ENCODE results near the gene LIG1.

LIG1 gene

DNA sequence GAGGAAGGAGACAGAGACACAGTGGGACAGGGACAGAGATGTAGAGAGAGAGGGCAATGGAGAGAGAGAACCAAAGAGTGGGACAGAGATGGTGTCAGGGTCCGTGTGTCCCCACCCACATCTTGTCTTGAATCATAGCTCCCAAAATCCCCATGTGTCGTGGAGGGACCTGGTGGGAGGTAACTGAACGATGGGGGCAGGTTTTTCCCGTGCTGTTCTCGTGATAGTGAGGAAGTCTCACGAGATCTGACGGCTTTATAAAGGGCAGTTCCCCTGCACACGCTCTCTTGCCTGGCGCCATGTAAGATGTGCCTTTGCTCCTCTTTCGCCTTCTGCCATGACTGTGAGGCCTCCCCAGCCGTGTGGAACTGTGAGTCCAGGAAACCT lies 52.0 kb downstream of the LIG1 start:
- Histone ChIP-seq H3K27ac (no peak overlapping the region), H3K4me3 (ENCODE audit: low read depth, low read length) (no peak overlapping the region), H3K36me3 (replicated peaks) (no peaks in the 10 kb centered on the region), H3K27me3 (replicated peaks) (no peaks in the 10 kb centered on the region)
- no peak for TF ChIP-seq CTCF (IDR thresholded peaks at IDR 0.05; ENCODE audit: low read depth, low read length, missing control alignments)
- no peak for DNase-seq
- in situ Hi-C loops (cut with HindIII; ENCODE audit: low pct_ligation_motif_present, low sequenced_read_pairs) = no loop called here

- Histone ChIP-seq H3K36me3 (replicated peaks) (no peaks in the 10 kb centered on the region), H3K27me3 (replicated peaks) (no peaks in the 10 kb centered on the region), H3K4me3 (ENCODE audit: low read depth, low read length) (no peak overlapping the region), H3K27ac (no peak overlapping the region)
- DNase-seq = no peak
- peak; percentile 16 for TF ChIP-seq CTCF (IDR thresholded peaks at IDR 0.05; ENCODE audit: low read depth, low read length, missing control alignments)
- in situ Hi-C loops (cut with HindIII; ENCODE audit: low pct_ligation_motif_present, low sequenced_read_pairs) = no loop called here
These were observed 52.5 kb downstream of the LIG1 start for GRCh38 chr19:48117515-48118130.

DNA sequence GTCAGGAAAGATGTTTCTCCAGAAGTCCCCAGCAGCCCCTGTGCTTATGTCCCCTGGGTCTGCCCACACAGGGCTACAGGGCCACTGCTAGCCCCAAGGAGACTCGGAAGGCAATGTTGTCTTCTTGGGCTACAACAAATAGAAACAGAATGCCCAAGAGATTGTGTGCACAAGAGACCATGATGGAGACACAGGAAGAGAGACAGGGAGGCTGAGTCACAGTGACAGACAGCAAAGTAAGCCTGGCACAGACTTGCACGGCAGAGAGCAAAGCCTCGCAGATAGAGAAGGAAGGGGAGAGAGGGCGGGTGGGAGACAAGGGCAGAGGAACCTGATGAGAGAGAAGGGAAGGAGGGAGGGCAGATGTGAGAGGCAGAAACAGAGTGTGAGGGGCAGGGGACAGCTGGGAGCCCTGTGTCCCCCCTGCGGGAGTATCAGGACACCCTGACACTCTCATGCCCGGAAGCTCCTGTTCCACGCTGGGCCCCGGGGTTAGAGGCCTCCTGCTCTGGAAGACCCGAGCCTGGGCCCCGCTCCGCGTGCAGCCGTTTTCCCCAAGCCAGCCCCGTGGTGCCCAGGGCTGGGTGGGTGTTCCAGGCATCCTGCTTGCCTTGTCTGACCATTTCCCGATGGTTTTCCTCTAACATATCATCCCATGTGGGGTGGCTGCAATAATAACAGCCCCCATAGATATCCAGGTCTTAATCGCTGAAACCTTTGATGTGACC lies 56.8 kb downstream of the LIG1 start:
- H3K4me3 ChIP-seq (ENCODE audit: low read depth, low read length) = no peak overlapping the region
- no peak for TF ChIP-seq CTCF (IDR thresholded peaks at IDR 0.05; ENCODE audit: low read depth, low read length, missing control alignments)
- DNase-seq = peak; percentile 44
- H3K27me3 ChIP-seq (replicated peaks) = no peaks in the 10 kb centered on the region
- H3K36me3 ChIP-seq (replicated peaks) = no peaks in the 10 kb centered on the region
- in situ Hi-C loops (cut with HindIII; ENCODE audit: low pct_ligation_motif_present, low sequenced_read_pairs) = no loop called here
- no peak overlapping the region for H3K27ac ChIP-seq

DNA sequence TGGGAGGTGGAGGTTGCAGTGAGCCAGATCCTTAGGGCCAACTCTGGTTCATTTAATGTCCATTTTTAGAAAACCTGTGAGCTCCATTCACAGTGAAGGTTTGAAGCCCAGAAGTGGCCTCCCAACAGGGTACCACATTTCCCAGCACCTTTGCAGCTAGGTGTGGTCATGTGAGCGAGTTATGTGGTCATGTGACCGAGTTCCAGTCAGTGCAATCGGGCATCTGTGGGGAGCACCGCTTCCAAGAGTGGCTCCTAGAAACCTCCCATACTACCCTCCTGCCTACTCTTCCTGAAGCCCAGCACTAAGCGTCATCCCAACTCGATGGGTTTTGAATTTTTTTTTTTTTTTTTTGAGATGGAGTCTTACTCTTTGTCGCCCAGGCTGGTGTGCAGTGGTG lies 58.9 kb downstream of the LIG1 start:
- H3K27me3 ChIP-seq (replicated peaks) = no peaks in the 10 kb centered on the region
- no peak overlapping the region for H3K4me3 ChIP-seq (ENCODE audit: low read depth, low read length)
- no peaks in the 10 kb centered on the region for H3K36me3 ChIP-seq (replicated peaks)
- H3K27ac ChIP-seq = peak overlapping the region; percentile 78
- no peak for DNase-seq
- no peak for TF ChIP-seq CTCF (IDR thresholded peaks at IDR 0.05; ENCODE audit: low read depth, low read length, missing control alignments)
- in situ Hi-C loops (cut with HindIII; ENCODE audit: low pct_ligation_motif_present, low sequenced_read_pairs) = no loop called here

DNA sequence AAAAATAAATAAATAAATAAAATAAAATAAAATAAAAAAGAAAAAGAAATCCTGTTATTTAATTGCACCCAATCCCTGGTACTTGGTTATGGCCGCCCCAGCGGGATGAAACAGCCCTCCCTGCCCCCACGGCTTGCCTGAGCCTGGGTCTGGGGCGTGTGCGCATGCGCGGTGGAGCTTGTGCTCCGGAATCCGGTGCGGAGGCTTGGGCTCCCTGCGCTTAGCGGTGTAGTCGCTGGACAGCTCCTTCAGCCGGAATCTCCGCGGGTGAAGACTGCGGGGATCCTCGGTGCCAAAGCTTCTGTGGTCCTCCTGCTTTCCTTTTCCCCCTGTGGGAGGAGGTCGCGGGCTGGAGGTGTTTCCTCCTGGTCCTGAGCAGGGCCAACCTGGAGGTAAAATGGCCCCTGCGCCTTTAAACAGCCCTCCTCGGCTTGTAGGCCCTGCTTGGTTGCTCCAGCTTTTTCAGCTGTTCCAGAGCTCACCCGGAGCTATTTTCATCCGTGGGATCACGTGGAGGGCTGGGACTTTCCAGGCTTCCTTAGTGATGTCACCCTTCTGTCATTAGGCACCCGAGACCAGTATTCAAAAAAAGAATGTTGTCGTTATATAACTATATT lies 59.7 kb downstream of the LIG1 start, which contains the start of gene PLA2G4C:
Gene PLA2G4C (minus strand): TSS at position 468 of the 617 bp plus-strand sequence. CDS start 4,288 bp downstream, outside the sequence.
- H3K4me3 ChIP-seq (ENCODE audit: low read depth, low read length) = peak within 1 kb of the TSS; percentile 58
- in situ Hi-C loops (cut with HindIII; ENCODE audit: low pct_ligation_motif_present, low sequenced_read_pairs) = no loop called here
- H3K36me3 ChIP-seq (replicated peaks) = no peaks in the 10 kb centered on the region
- TF ChIP-seq CTCF (IDR thresholded peaks at IDR 0.05; ENCODE audit: low read depth, low read length, missing control alignments) = no peak
- H3K27ac ChIP-seq = peak within 1 kb of the TSS; percentile 78
- DNase-seq = peak; percentile 87
- H3K27me3 ChIP-seq (replicated peaks) = no peaks in the 10 kb centered on the region

Data from brain microvascular endothelial cell (primary cell).